ENCODE results near the gene TPPP2. TPM values are rescaled to one million over a fixed set of nuclear protein-coding genes. Genes with fewer than 3 reads are reported as not detected.

TPPP2 gene
- total RNA-seq, 2 experiments from 2014 or later = not detected

DNA sequence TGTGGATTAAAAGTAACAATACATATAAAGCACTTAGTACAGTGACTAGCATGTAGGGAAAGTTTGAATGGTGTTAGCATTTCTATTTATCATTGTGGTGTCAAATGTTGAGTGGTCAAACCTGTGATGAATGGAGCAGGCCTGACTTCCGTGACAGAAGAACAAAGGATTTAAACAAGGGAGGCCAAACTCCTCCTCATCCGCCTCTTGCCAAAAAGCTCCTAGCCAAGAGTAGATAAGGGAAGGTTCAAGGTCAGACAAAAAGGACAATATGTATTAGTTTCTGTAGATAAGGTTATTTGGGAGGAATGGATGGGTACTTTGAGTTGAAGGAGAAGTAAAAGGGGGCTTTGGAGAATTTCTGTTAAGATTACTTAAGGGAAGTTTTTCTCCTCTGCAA, 18.6 kb downstream of the TPPP2 start:
- TF ChIP-seq CTCF (conservative IDR thresholded peaks at IDR 0.05; ENCODE audit: low read length) (no peak), EZH2phosphoT487 (IDR thresholded peaks at IDR 0.05; ENCODE audit: borderline replicate concordance, low read depth, low read length) (no peak)
- no peak overlapping the region for H2AFZ ChIP-seq (ENCODE audit: low read length)
- ChIA-PET CTCF (ENCODE audit: unreplicated experiment) (interaction anchor here (0.8 to 0.9 kb wide), 2 partner anchors 22 to 33 kb away, joined by 5 to 13 read pairs; no protein-coding TSS in a partner anchor), POLR2A (interaction anchor here (1.1 kb wide), 1 partner anchor 39 kb away, joined by 3 read pairs; no protein-coding TSS in a partner anchor)
- H3K4me2 ChIP-seq (ENCODE audit: low read length) = no peak overlapping the region
- BruUV-seq (replicated peaks) = no TSS peak
- no peak overlapping the region for H3K27ac ChIP-seq (ENCODE audit: low read depth, low read length, poor library complexity, severe bottlenecking)
- H4K20me1 ChIP-seq (ENCODE audit: insufficient read depth, low read length) = no peaks in the 10 kb centered on the region
- intact Hi-C loops (cut with micrococcal nuclease; ENCODE audit: unreplicated experiment) = no loop called here
- H3K9me2 ChIP-seq (ENCODE audit: insufficient read depth, low read length) = no peaks in the 10 kb centered on the region
- DNase-seq (ENCODE audit: low spot score) = no peak
- no peaks in the 10 kb centered on the region for H3K79me2 ChIP-seq (ENCODE audit: insufficient read depth, low read depth, low read length)
- H3K36me3 ChIP-seq (ENCODE audit: insufficient read depth, low read length) = no peaks in the 10 kb centered on the region
- H3K9me3 ChIP-seq (ENCODE audit: low read length) = no peaks in the 10 kb centered on the region
- H3K4me3 ChIP-seq (ENCODE audit: low read depth, low read length, poor library complexity, severe bottlenecking) = no peak overlapping the region
- H3K4me1 ChIP-seq (ENCODE audit: insufficient read depth, low read length, poor library complexity, severe bottlenecking) = no peaks in the 10 kb centered on the region

- Histone ChIP-seq H3K9me3 (ENCODE audit: low read length) (no peaks in the 10 kb centered on the region), H3K4me3 (ENCODE audit: low read depth, low read length, poor library complexity, severe bottlenecking) (no peak overlapping the region), H2AFZ (ENCODE audit: low read length) (no peak overlapping the region), H3K4me1 (ENCODE audit: insufficient read depth, low read length, poor library complexity, severe bottlenecking) (no peaks in the 10 kb centered on the region), H3K9me2 (ENCODE audit: insufficient read depth, low read length) (no peaks in the 10 kb centered on the region), H3K27ac (ENCODE audit: low read depth, low read length, poor library complexity, severe bottlenecking) (no peak overlapping the region), H3K79me2 (ENCODE audit: insufficient read depth, low read depth, low read length) (no peaks in the 10 kb centered on the region), H3K4me2 (ENCODE audit: low read length) (no peak overlapping the region), H4K20me1 (ENCODE audit: insufficient read depth, low read length) (no peaks in the 10 kb centered on the region), H3K36me3 (ENCODE audit: insufficient read depth, low read length) (no peaks in the 10 kb centered on the region)
- no peak for TF ChIP-seq EZH2phosphoT487 (IDR thresholded peaks at IDR 0.05; ENCODE audit: borderline replicate concordance, low read depth, low read length)
- TF ChIP-seq CTCF (conservative IDR thresholded peaks at IDR 0.05; ENCODE audit: low read length) = no peak
- intact Hi-C loops (cut with micrococcal nuclease; ENCODE audit: unreplicated experiment) = no loop called here
- ChIA-PET CTCF (ENCODE audit: unreplicated experiment) (no interaction called here), POLR2A (no interaction called here)
- no peak for DNase-seq (ENCODE audit: low spot score)
- no TSS peak for BruUV-seq (replicated peaks)
Measured at GRCh38 chr14:21049271-21049673, 19.3 kb downstream of the TPPP2 start.

GRCh38 chr14:21050597-21050996, 20.6 kb downstream of the TPPP2 start:
- CTCF ChIA-PET (ENCODE audit: unreplicated experiment) = no interaction called here
- BruUV-seq (replicated peaks) = no TSS peak
- TF ChIP-seq CTCF (conservative IDR thresholded peaks at IDR 0.05; ENCODE audit: low read length) (no peak), EZH2phosphoT487 (IDR thresholded peaks at IDR 0.05; ENCODE audit: borderline replicate concordance, low read depth, low read length) (no peak)
- Histone ChIP-seq H3K27ac (ENCODE audit: low read depth, low read length, poor library complexity, severe bottlenecking) (no peak overlapping the region), H3K4me3 (ENCODE audit: low read depth, low read length, poor library complexity, severe bottlenecking) (no peak overlapping the region), H4K20me1 (ENCODE audit: insufficient read depth, low read length) (no peaks in the 10 kb centered on the region), H3K4me2 (ENCODE audit: low read length) (no peak overlapping the region), H2AFZ (ENCODE audit: low read length) (no peak overlapping the region), H3K79me2 (ENCODE audit: insufficient read depth, low read depth, low read length) (no peaks in the 10 kb centered on the region), H3K36me3 (ENCODE audit: insufficient read depth, low read length) (no peaks in the 10 kb centered on the region), H3K9me3 (ENCODE audit: low read length) (no peaks in the 10 kb centered on the region), H3K4me1 (ENCODE audit: insufficient read depth, low read length, poor library complexity, severe bottlenecking) (no peaks in the 10 kb centered on the region), H3K9me2 (ENCODE audit: insufficient read depth, low read length) (no peaks in the 10 kb centered on the region)
- no peak for DNase-seq (ENCODE audit: low spot score)
- intact Hi-C loops (cut with micrococcal nuclease; ENCODE audit: unreplicated experiment) = no loop called here
- POLR2A ChIA-PET = interaction anchor here (0.5 kb wide), 1 partner anchor 101 kb away, joined by 3 read pairs; no protein-coding TSS in a partner anchor
